HL-60/S4 treated with retinoic acid at 250 ng/mL for 4 days and 3 days (cell line): ENCODE results near the gene SUN1.
"Not testable (repeated sequence)": the region's sequence is repeated elsewhere in the genome, so short reads cannot be mapped to it uniquely, and the experiment has no call there.

Source experiments
- in situ Hi-C: fragments of 300-500 bp; cut with MboI; formaldehyde crosslinking; loops from 2 replicates; pipeline ENCODE4 v1.7.0; 2022; ENCODE audit warnings: low sequenced_read_pairs

Gene SUN1, protein sequence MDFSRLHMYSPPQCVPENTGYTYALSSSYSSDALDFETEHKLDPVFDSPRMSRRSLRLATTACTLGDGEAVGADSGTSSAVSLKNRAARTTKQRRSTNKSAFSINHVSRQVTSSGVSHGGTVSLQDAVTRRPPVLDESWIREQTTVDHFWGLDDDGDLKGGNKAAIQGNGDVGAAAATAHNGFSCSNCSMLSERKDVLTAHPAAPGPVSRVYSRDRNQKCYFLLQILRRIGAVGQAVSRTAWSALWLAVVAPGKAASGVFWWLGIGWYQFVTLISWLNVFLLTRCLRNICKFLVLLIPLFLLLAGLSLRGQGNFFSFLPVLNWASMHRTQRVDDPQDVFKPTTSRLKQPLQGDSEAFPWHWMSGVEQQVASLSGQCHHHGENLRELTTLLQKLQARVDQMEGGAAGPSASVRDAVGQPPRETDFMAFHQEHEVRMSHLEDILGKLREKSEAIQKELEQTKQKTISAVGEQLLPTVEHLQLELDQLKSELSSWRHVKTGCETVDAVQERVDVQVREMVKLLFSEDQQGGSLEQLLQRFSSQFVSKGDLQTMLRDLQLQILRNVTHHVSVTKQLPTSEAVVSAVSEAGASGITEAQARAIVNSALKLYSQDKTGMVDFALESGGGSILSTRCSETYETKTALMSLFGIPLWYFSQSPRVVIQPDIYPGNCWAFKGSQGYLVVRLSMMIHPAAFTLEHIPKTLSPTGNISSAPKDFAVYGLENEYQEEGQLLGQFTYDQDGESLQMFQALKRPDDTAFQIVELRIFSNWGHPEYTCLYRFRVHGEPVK

DNA sequence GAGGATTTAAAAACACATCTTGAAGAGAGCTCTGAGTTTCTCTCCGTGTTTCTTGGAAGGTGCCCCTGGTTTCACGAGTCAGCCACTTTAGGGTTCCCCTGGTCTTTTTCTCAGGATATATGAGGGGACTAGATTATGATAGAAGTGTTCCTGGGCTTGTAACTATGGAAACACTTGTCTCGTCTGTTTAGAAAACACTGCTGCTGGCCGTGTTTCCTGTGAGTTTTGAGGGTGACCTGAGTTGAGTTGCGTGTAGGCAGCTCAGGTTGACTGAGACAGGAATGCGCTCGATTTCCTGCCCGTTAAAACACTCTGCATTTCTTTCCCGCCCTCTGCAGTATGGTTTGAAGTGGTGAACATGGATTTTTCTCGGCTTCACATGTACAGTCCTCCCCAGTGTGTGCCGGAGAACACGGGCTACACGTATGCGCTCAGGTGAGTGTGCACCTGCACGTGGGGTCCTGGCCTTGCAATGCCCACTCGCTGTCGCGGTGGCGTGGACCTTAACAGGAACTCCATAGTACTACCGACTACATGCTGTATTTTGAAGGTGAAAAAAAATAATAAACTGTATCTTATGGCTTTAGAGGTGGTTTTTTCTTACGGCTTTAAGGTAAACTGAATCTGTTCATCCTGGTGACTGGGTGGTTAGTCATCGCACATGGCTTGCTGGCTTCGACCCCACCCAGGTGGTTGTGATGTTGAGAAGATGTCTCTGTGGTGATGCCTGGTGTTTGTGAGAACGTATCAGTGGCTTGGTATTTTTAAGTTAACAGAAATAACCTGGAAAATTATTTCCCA is at the start of gene SUN1:
Gene SUN1 (plus strand): TSS at position 310 of the 801 bp plus-strand sequence. CDS start 49 bp downstream, at position 359.
- in situ Hi-C loops, result no loop called here

DNA sequence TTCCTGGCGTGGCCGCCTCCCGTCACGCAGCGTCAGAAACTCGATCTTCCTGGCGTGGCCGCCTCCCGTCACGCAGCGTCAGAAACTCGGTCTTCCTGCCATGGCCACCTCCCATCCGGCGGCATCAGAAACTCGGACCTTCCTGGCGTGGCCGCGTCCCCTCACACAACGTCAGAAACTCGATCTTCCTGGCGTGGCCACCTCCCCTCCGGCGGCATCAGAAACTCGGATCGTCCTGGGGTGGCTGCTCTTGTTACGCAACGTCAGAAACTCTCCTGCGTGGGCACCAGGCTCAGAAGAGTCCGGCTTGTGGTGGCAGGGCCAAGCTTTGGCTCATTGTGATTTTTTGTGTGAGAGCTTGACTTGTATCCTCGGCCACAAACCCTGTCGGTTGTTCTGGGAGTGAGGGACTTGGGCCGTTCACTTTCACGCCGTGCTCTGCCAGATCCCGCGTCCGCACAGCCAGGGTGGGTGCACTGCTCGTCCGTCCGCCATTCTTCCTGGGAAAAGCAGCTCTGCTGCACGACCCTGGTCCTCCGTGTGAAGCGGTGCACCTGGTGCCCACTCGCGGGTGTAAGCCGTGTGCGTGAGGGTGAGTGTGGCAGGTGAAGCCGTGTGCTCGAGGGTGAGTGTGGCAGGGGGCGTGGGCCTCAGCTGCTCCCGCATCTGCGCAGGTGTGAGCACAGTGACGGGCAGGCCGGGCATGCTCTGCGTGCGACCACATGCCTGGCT is 49.4 kb upstream of the SUN1 start:
- in situ Hi-C loops, result no loop called here

DNA sequence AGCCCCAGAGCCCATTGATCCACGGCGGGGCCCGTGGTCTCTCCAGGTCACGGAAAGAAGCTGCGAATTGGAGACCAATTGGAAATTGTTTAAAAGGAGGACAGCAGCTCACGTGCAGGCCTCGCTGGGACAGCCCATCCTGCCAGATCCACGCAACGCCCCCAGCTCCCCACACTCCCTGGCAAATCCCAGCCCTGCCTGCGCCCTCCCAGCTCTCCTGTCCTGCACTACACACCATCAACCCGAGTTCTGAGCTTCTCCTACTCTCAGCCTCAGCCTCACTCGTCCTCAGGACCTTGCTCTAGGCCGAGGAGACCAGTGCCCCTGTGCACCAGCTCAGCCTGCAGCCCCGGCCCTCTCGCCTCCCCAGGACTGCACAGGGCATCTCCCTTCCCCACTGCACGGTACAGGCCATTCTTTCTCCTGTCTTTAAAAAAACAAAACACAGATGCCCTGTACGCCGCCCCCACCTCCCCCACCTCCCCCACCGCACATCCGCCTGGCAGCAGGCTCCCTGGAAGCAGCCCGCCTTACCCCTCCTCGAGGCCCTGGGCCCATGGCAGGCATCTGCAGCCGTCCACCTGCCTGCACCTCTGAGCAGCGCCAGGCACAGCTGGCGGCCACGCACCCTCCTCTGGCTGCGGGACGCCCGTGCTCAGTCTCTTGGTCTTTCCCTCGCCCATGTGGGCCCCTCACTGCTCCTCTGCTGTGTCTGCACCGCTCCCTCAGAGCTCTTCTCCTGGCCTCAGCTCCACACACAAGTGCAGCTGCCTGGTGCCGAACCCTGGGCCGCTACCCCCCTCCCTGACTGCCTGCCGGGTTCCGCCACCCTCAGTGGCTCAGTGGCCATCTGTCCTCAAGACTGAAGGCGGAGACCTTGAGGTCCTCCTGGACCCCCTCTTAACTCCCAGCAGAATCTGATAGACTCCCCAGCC is 48.5 kb upstream of the SUN1 start:
- in situ Hi-C loops, result no loop called here

DNA sequence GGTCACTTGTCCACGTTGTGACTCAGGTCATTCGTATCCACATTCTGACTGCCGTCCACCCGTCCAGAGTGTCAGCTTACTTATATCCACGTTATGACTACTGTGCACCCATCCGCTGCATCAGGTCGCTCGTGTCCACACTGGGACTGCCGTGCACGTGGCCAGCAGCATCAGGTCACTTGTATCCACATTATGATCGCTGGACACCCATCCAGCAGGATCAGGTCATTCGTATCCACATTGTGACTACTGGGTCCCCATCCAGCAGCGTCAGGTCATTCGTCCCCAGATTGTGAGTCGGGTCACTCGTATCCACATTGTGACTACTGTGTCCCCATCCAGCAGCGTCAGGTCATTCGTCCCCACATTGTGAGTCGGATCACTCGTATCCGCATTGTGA is 47.3 kb upstream of the SUN1 start:
- in situ Hi-C loops, result no loop called here

DNA sequence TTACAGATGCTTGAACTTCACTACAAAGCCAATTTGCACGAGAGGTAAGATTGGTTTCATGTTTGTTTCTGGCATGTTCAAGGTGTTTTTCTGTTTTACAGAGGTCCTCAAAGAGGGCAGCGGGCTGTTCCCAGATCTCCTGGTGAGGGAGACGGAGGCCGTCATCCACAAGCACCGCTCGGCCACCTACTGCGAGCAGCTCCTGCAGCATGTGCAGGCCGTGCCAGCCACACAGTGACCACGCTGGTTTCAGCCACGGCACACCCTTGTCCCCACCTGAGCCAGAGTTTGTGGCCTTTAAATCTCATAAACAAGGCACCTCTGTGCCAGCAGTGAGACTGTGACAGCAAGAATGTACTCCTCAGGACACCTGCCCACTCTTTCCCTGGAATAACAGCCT is 46.9 kb upstream of the SUN1 start:
- in situ Hi-C loops, result no loop called here

DNA sequence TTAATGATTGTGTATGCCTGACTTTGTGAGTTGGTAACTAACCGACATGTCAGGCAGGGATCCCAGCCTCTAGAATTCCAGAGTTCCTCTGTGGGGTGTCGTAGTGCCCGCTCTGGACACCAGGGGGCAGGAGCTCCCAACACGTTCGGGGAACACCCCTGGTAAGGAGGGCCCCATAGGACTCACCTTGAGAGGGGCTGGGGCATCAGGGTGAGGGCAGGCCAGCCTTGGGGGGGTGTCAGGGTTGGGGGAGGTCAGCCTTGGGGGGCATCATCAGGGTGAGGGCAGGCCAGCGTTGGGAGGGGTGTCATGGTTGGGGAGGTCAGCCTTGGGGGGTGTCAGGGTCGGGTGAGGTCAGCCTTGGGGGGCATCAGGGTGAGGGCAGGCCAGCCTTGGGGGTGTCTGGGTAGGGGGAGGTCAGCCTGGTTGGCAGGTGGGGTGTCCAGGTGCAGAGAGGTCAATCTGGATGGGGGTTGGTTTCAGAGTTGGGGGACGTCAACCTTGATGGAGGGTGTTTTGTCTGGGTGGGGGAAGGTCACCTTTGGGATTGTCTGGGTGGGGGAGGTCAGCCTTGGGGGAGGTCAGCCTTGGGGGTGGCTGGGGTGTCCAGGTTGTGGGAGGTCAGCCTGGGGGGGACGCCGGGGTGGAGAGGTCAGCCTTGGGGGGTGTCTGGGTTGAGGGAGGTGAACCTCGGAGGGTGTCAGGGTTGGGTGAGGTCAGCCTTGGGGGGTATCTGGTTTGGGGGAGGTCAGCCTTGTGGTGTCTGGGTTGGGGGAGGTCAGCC is 45.6 kb upstream of the SUN1 start:
- in situ Hi-C loops, result no loop called here

DNA sequence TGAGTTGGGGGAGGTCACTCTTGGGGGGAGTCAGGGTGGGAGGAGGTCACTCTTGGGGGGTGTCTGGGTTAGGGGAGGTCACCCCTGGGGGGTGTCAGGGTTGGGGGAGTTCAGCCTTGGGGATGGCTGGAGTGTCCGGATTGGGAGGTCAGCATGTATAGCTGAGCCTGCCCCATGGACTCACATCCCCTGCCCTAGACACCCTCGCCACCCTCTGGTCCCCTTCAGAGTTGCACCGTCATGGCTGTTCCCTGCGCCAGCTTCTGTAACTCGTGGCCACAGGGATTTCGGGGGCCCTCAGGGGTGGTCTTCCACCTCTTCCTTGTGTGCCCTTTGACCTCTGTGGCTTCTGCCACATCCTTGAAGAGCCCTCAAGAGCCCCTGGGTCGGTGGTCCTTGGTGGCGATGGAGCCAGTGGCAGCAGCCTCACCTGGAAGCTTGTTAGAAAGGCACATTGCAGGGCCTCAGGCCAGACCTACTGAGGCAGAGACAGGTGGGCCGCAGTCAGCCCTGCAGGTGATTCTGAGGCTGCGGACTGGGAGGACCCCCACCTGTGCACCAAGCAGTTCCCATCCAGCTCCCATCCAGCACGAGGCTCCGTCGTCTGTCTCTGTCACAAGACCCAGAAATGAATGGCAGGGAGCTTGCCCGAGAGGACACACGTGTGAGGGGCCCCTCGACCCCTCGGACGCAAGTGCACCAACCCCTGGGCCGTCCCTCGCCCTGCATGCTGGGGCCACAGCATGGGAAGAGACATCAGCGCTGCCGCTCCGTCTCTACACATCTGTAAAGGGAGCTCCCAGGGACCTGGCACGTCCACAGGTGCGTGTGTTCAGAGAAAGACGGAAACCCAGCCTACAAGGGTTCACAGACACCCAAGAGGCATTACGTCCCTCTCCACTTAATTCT is 44.7 kb upstream of the SUN1 start:
- in situ Hi-C loops, result no loop called here

DNA sequence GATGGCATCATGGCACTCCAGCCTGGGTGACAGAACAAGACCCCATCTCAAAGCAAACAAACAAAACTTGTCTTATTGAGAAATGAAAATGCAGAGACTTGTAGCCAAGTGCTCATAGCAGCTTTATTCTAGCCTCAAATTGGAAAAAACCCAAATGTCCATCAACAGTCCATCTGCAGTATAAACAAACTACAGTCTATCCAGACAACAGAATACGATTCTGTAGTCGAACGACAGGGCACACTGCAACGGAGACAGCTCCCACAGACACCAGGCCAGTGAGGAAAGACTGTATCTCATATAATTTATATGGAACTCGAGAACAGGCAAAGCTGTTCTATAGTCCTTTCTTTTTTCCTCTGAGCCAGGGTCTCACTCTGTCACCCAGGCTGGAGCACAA is 40.8 kb upstream of the SUN1 start:
- in situ Hi-C loops, result no loop called here

DNA sequence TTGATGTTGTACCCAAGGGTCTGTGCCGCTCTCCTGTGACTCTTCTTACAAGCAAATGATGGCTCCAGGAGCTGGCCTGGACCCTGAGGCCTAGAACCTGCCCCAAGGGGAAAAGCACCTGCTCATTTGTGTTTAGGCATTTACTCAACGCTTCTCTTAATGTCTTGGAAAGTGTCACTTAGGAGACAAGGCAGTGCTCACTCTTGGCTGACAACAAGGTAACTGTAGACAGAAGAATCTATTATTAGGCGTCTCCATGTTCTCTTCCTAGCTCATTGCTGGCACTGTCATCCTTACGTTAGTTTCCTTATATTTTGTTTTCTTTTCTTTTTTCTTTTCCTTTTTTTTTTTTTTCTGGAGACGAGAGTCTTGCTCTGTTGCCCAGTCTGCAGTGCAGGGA is 38.1 kb upstream of the SUN1 start:
- in situ Hi-C loops, result no loop called here

DNA sequence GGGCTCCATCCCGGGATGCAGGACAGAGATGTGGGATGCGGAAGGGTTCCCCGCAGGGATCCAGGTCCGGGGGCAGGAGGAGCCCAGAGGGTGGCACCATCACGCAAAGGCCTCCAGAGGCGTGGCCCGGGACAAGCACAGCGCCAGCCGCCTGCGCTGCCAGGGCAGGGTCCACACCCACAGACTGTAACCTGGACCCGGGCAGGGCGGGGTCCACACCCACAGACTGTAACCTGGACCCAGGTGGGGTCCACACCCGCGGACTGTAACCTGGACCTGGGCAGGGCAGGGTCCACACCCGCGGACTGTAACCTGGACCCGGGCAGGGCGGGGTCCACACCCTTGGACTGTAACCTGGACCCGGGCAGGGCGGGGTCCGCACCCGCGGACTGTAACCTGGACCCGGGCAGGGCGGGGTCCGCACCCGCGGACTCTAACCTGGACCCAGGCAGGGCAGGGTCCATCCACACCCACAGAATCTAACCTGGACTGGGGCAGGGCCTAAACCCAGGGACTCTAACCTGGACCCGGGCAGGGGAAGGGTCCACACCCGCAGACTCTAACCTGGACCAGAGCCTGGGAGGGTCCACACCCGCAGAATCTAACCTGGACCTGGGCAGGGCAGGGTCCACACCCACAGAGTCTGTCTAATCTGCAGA is 37.5 kb upstream of the SUN1 start:
- in situ Hi-C loops, result no loop called here

DNA sequence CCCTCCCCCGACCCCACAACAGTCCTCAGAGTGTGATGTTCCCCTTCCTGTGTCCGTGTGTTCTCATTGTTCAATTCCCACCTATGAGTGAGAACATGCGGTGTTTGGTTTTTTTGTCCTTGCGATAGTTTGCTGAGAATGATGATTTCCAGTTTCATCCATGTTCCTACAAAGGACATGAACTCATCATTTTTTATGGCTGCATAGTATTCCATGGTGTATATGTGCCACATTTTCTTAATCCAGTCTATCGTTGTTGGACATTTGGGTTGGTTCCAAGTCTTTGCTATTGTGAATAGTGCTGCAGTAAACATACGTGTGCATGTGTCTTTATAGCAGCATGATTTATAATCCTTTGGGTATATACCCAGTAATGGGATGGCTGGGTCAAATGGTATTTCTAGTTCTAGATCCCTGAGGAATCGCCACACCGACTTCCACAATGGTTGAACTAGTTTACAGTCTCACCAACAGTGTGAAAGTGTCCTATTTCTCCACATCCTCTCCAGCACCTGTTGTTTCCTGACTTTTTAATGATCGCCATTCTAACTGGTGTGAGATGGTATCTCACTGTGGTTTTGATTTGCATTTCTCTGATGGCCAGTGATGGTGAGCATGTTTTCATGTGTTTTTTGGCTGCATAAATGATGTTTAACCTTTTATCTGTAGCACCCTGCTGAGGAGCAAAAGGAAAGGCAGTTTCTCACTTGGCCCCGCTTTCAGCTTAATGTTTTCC is 35.7 kb upstream of the SUN1 start:
- in situ Hi-C loops, result not testable (repeated sequence)

DNA sequence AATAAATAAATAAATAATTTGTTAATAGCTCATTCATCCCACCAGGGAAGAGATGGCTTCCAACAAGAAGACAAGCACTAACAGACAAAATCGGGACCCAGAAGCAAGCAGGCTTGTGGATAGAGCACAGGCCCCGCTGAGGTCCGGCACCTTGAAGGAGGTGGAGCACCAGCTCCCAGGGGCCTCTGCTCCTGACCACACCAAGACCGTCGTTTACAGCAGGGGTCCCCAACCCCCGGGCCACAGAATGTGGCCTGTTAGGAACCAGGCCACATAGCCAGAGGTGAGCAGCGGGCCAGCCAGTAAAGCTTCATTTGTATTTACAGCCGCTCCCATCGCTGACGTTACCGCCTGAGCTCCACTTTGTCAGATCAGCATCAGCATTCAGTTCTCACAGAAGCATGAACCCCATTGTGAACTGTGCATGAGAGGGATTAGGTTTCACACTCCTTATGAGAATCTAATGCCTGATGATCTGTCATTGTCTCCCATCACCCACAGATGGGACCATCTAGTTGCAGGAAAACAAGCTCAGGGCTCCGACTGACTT is 33.3 kb upstream of the SUN1 start:
- in situ Hi-C loops, result no loop called here

DNA sequence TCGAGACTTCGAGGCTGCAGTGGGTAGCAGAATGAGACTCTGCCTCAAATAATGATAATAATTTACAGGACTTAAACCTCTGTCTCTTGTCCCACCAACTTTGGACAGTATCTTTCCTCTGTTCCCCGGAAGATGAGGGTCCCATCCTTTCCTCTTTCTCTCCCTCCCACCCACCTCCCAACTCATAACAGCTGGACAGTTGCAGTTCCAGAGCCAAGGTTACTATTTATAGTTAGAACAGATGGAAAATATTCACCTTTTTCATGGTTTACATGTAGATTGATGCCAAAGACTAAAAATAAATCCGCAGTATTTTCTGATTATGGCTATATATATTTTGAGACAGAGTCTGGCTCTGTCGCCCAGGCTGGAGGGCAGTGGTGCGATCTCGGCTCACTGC is 31.6 kb upstream of the SUN1 start:
- in situ Hi-C loops, result no loop called here

DNA sequence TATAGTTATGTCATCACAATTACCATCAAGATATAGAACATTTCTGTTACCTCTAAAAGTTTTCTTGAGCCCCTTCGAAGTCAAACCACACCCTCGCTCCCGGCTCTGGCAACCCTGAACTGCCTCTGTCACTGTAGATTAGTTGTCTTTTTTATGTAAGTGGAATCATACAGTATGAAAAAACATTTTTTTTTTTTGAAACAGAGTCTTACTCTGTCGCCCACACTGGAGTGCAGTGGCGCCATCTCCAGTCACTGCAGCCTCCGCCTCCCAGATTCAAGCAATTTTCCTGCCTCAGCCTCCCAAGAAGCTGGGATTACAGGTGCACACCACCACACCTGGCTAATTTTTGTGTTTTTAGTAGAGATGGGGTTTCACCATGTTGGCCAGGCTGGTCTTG is 30.9 kb upstream of the SUN1 start:
- in situ Hi-C loops, result not testable (repeated sequence)

DNA sequence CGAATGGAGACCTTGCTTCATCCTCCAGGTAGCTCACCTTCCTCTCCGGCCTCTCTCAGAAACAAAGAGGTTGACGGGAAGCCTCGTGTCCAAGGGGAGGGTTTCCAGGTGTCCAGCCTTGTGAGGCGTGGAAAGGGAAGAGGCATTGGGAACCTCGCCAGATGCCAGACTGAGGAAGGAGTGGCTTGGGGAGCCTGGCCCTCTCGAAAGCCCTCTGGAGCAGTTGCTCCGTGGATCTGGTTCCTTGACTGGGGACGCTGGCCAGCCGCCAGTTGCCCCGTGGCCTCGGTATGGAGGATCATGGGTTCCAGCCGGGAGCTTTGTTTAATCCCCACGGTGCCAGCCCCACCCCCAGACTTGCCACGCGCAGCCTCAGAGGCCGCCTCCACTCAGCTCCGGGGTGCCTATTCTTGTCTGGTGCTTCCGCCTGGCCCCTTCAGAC is 30.3 kb upstream of the SUN1 start:
- in situ Hi-C loops, result no loop called here

DNA sequence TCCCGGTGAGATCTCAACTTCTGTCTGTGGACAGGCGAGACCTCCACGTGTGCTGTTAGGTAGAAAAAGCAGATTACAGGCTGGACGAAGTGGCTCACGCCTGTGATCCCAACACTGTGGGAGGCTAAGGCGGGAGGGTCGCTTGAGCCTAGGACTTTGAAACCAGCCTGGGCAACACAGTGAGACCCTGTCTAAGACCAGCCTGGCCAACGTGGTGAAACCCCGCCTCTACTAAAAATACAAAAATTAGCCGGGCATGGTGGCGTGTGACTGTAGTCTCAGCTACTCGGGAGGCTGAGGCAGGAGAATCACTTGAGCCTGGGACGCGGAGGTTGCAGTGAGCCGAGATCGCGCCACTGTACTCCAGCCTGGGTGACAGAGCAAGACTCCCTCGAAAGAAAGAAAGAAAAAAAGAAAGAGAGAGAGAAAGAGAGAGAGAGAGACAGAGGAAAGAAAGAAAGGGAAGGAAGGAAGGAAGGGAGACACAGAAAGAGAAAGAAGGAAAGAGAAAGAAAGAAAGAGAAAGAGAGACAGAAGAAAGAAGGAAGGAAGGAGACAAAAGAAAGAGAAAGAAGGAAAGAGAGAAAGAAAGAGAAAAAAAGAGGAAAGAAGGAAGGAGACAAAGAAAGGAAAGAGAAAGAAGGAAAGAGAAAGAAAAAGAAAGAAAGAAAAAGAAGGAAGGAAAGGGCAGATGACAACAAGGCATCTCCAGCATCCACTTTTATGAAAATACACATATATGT is 29.6 kb upstream of the SUN1 start:
- in situ Hi-C loops, result no loop called here
